A673 (cell line): ENCODE measurements around the gene CHRNG. TPM values are rescaled to one million over a fixed set of nuclear protein-coding genes. Genes with fewer than 3 reads are reported as not detected.

Experiments used
- BruUV-seq: library from RNA; stranded (reverse); fragments of 400-500 nt; replicated peaks from 2 replicates; lab custom pipeline; 2021; lab: Mats Ljungman, UMichigan
- CTCF ChIA-PET: fragments of 300-600 bp; sonication (Branson Sonifier 250); formaldehyde crosslinking; loops from one replicate; lab custom pipeline; 2022; ENCODE audit warnings: antibody characterized with exemption; lab: Charles Lee
- POLR2A ChIA-PET: fragments of 300-600 bp; sonication (Branson Sonifier 250); formaldehyde crosslinking; loops from one replicate; lab custom pipeline; 2022; ENCODE audit warnings: antibody characterized with exemption; ENCODE audit not compliant: low non-redundant PET; lab: Charles Lee
- DNase-seq: peaks from one replicate; pipeline ENCODE4 v3.0.0-alpha.2; 2015; ENCODE audit warnings: low spot score
- H3K27ac ChIP-seq: fragments of 200-600 bp; sonication (generic); 2 replicates; pipeline ENCODE4 v1.5.1; 2016; ENCODE audit warnings: mixed run types, low read depth, mild to moderate bottlenecking, mixed read lengths, antibody characterized with exemption, low read length; ENCODE audit not compliant: poor library complexity, severe bottlenecking
- H3K27me3 ChIP-seq: fragments of 200-600 bp; sonication (generic); replicated peaks from 2 replicates; pipeline ENCODE4 v1.6.1; 2017; ENCODE audit warnings: mixed run types, low read depth, mild to moderate bottlenecking, mixed read lengths, antibody characterized with exemption, low read length; ENCODE audit not compliant: insufficient read depth, poor library complexity
- H3K36me3 ChIP-seq: fragments of 200-600 bp; sonication (generic); 2 replicates; pipeline ENCODE4 v1.6.1; 2016; ENCODE audit warnings: mixed run types, mild to moderate bottlenecking, mixed read lengths, antibody characterized with exemption, low read length; ENCODE audit not compliant: insufficient read depth, poor library complexity, severe bottlenecking
- H3K4me1 ChIP-seq: fragments of 200-600 bp; sonication (generic); 2 replicates; pipeline ENCODE4 v1.6.1; 2017; ENCODE audit warnings: mixed run types, mild to moderate bottlenecking, mixed read lengths, antibody characterized with exemption, low read length; ENCODE audit not compliant: insufficient read depth, poor library complexity, severe bottlenecking
- H3K4me3 ChIP-seq: fragments of 200-600 bp; sonication (generic); 2 replicates; pipeline ENCODE4 v1.5.1; 2016; ENCODE audit warnings: low read depth, mixed run types, mild to moderate bottlenecking, mixed read lengths, low read length; ENCODE audit not compliant: poor library complexity, severe bottlenecking
- H3K9me3 ChIP-seq: fragments of 200-600 bp; sonication (generic); 2 replicates; pipeline ENCODE4 v1.6.1; 2016; ENCODE audit warnings: mixed run types, low read depth, mild to moderate bottlenecking, mixed read lengths, antibody characterized with exemption, low read length; ENCODE audit not compliant: poor library complexity, severe bottlenecking
- EZH2 ChIP-seq: fragments of 200-600 bp; sonication (generic); IDR thresholded peaks from 2 replicates; pipeline ENCODE4 v1.6.1; 2017; ENCODE audit warnings: borderline replicate concordance, low read depth, mild to moderate bottlenecking, mixed read lengths, antibody characterized with exemption, low read length; ENCODE audit not compliant: poor library complexity, severe bottlenecking
- intact Hi-C: fragments of 100-400 bp; cut with micrococcal nuclease; formaldehyde crosslinking; loops from one replicate; pipeline ENCODE4 v1.10.0; 2022; ENCODE audit not compliant: unreplicated experiment
- total RNA-seq: library from RNA; stranded (reverse); gene quantifications from 2 replicates; pipeline ENCODE4 v1.2.3, GENCODE V29; 2021
- TF ChIP-seq, protein P1 (sequence below): fragments of 300-800, 200-600 bp; sonication (generic); conservative IDR thresholded peaks from 2 replicates; pipeline ENCODE4 v1.5.1; 2017; ENCODE audit warnings: low read depth, mild to moderate bottlenecking, antibody characterized with exemption, low read length, moderate library complexity, mixed read lengths

Gene CHRNG
- total RNA-seq, 1 experiment from 2014 or later = not detected

DNA sequence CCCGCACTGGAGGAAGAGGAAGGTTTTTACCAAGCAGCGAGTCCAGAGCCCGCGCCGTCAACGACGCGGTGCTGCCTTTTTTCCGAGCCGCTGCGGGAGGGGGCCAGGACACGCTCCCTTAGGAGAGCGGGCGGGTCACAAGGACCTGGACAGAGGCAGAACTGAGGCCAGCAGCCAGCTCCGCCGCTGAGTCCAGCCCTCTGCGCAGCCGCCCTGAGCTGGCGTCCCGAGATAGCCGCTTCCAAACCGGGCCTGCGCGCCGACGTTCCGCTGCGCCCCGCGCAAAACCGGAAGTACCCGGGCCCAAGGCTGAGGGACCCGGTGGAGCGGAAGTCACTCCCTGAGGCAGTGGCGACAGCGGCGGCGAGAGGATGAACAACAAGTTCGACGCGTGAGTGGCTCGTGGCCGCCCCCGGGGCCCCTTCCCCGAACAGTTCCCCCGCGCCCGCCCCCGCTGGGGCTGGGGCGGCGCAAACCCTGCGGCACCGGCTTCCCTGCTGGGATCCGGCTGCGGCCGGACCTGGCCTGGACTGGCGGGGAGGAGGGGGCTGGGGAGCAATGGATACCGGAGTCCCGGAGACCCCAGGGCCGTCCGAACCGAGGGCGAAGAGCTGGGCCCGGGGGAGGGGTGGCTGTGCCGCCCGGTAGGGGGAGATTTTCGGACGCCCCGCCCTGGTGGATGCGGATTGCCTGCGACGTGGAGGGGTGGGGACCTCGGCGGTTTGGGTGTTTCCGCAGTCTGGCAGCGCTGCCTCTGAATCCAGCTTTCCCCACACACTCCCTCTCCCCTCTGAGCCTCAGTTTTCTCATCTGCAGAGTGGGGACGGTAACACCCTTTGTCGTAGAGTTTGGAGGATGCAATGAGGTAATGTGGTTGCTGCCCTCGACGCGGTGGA, 11.1 kb downstream of the CHRNG start, which contains the start of the genes EIF4E2 and TIGD1:
Gene EIF4E2, plus strand, starts transcription at position 336 of the 896 bp plus-strand sequence. Its CDS starts 36 bp downstream, at position 372.
Gene TIGD1, minus strand, starts transcription at position 204 of the 896 bp plus-strand sequence. CDS start 675 bp downstream, outside the sequence.
- POLR2A ChIA-PET = interaction anchor here (0.6 kb wide), 1 partner anchor 200 kb away, joined by 3 read pairs; no protein-coding TSS in a partner anchor

DNA sequence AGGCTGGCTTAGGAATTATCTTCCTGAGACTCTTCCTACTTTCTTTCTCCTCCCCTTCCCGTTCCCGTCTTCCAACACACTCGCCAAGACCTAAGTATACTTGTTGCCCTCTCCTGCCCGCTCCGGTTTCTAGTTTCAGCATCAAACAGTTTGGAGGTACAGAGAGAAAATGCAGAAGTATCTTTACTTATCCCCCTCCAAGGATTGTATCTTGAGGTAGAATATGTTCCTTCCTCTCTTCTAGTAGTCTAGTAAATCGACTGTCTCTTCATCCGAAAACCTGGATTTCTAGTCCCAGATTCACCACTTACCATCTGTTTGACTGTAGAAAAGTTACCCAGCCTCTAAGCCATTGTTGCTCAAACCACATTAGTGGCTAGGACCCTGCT, 11.8 kb downstream of the CHRNG start:
- CTCF ChIA-PET = no interaction called here
- peaks cover 22% of the 10 kb centered on the region for H3K36me3 ChIP-seq
- peak overlapping the region; percentile 96 for H3K27ac ChIP-seq
- intact Hi-C loops = no loop called here
- POLR2A ChIA-PET = no interaction called here
- DNase-seq = no peak
- no TSS peak for BruUV-seq
- peak overlapping the region; percentile 76 for H3K4me3 ChIP-seq
- H3K4me1 ChIP-seq = peaks cover 8% of the 10 kb centered on the region
- TF ChIP-seq, protein P1, sequence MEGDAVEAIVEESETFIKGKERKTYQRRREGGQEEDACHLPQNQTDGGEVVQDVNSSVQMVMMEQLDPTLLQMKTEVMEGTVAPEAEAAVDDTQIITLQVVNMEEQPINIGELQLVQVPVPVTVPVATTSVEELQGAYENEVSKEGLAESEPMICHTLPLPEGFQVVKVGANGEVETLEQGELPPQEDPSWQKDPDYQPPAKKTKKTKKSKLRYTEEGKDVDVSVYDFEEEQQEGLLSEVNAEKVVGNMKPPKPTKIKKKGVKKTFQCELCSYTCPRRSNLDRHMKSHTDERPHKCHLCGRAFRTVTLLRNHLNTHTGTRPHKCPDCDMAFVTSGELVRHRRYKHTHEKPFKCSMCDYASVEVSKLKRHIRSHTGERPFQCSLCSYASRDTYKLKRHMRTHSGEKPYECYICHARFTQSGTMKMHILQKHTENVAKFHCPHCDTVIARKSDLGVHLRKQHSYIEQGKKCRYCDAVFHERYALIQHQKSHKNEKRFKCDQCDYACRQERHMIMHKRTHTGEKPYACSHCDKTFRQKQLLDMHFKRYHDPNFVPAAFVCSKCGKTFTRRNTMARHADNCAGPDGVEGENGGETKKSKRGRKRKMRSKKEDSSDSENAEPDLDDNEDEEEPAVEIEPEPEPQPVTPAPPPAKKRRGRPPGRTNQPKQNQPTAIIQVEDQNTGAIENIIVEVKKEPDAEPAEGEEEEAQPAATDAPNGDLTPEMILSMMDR = no peak
- no peak for TF ChIP-seq EZH2
- no peaks in the 10 kb centered on the region for H3K27me3 ChIP-seq
- H3K9me3 ChIP-seq = no peaks in the 10 kb centered on the region

More for the DNA sequence above, 11.1 kb downstream of the CHRNG start, which contains the start of the genes EIF4E2 and TIGD1:
- H3K9me3 ChIP-seq = no peaks in the 10 kb centered on the region
- CTCF ChIA-PET = no interaction called here
- H3K27ac ChIP-seq = peak within 1 kb of the TSS; percentile 96
- H3K36me3 ChIP-seq = peaks cover 22% of the 10 kb centered on the region
- peak within 1 kb of the TSS; percentile 76 for H3K4me3 ChIP-seq
- TSS peak; percentile 43 for BruUV-seq
- intact Hi-C loops = no loop called here
- H3K4me1 ChIP-seq = peaks cover 8% of the 10 kb centered on the region
- no peak for TF ChIP-seq EZH2
- TF ChIP-seq, protein P1 = peak; percentile 46
- no peaks in the 10 kb centered on the region for H3K27me3 ChIP-seq
- DNase-seq = peak; percentile 96

DNA sequence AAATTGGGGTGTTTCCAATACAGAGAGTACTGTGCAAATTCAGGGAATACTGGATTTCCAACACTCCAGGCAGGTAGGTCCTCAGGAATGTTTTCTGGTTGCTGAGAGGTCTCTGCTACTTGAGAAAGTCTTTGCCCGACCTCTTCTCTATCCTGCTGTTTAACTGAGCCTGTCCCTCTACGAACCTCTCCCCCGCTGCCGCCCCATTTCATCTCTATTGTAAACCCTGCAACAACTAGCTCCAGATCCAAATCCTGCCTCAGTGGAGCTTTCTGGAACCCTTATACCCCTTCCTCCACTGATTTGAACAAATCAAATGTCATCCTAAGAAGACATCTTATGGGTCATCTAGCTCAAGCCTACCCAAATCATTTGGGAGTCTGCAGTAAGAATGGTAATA, 12.3 kb downstream of the CHRNG start:
- peak overlapping the region; percentile 76 for H3K4me3 ChIP-seq
- H3K9me3 ChIP-seq = no peaks in the 10 kb centered on the region
- no peak for TF ChIP-seq EZH2
- TF ChIP-seq, protein P1 = no peak
- H3K27ac ChIP-seq = no peak overlapping the region
- no peaks in the 10 kb centered on the region for H3K27me3 ChIP-seq
- ChIA-PET CTCF (no interaction called here), POLR2A (no interaction called here)
- BruUV-seq = no TSS peak
- H3K36me3 ChIP-seq = peaks cover 18% of the 10 kb centered on the region
- H3K4me1 ChIP-seq = peaks cover 8% of the 10 kb centered on the region
- intact Hi-C loops = no loop called here
- DNase-seq = no peak
